Activated CD4-positive, alpha-beta T cell treated with anti-CD3 and anti-CD28 coated beads for 24 hours (primary cell): ENCODE data around the gene FN1.

Source experiments
- DNase-seq, 2 donors: peaks; one replicate each; pipeline ENCODE4 v3.0.0-alpha.2; 2020; ENCODE audit warnings: low read depth in 2 of 2

FN1 gene

GRCh38 chr2:215382480-215382879 lies 53.4 kb downstream of the FN1 start:
- no peak for DNase-seq

DNA sequence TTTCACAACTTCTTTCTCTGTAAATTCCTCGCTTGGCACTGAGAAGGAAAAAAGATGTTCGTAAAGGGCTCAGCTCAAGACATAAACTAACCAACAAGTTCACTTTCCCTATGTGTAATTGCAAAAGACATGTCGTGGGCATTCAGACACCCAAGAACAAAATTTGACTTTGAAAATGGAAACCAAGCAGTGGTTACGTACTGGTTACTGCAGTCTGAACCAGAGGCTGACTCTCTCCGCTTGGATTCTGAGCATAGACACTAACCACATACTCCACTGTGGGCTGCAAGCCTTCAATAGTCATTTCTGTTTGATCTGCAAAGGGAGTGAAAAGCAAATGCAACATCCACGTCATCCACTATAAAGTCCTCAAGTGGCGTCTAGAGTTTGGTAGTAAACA lies 53.9 kb downstream of the FN1 start:
- no peak for DNase-seq

- no peak for DNase-seq
Measured at GRCh38 chr2:215380699-215381098, 55.2 kb downstream of the FN1 start.

- no peak for DNase-seq
Measured at GRCh38 chr2:215379948-215380347, 55.9 kb downstream of the FN1 start.

GRCh38 chr2:215379039-215379438 lies 56.8 kb downstream of the FN1 start:
- DNase-seq: no peak

GRCh38 chr2:215378045-215378444 lies 57.8 kb downstream of the FN1 start:
- DNase-seq: no peak

DNA sequence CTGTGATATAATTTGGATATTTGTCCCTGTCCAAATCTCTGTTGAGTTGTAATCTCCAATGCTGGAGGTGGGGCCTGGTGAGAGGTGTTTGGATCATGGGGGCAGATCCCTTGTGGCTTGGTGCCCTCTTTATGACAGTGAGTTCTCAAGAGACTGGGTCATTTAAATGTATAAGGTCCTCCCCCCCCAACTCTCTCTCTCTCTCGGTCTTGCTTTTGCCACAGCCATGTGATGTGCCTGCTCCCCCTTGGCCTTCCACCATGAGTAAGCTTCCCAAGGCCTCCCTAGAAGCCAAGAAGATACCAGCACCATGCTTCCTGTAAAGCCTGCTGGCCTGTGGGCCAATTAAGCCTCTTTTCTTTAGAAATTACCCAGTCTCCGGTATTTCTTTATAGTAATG lies 58.6 kb downstream of the FN1 start:
- no peak for DNase-seq

DNA sequence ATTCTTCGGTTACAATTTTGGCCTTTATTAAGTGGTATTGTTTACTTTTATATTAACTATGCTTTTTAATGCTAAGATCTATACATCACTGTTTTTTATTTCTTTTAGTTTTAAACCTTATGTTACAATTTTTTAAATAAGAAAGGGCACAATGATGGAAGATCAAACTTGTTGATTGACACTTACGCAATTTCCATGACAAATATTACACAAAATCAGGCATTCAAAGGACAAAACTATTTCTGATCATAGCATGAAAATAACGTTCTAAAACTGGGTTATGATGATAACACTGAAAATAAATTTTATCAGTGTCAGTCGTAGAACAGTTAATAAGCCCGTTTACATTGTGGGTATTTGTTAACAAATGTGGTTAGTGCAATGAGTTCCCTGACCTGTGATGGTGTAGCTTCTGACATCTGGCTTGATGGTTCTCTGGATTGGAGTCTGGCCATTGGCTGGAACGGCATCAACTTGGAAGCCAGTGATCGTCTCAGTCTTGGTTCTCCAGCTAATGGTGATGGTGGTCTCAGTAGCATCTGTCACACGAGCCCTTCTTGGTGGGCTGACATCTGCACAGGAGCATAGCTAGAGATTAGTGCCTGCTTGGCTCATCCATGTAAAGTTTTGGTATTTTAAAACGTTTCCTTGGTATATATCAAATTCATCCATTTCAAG lies 59.6 kb downstream of the FN1 start:
- DNase-seq: no peak

DNA sequence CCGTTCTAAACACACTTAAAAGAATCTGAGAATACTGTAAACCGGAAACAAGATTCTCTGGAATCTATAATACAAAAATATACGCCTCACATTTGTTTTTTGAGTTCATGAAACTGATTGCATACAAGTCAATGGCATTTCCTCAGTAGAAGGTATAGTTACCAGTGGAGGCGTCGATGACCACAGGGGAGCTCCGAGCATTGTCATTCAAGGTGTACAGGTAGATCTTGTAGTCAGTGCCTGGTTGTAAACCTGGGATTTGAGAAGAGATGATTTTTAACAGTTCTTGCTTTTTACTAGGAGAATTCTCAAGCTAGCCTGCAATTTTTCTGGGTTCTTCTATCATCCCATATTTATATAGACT lies 60.4 kb downstream of the FN1 start:
- no peak for DNase-seq

DNA sequence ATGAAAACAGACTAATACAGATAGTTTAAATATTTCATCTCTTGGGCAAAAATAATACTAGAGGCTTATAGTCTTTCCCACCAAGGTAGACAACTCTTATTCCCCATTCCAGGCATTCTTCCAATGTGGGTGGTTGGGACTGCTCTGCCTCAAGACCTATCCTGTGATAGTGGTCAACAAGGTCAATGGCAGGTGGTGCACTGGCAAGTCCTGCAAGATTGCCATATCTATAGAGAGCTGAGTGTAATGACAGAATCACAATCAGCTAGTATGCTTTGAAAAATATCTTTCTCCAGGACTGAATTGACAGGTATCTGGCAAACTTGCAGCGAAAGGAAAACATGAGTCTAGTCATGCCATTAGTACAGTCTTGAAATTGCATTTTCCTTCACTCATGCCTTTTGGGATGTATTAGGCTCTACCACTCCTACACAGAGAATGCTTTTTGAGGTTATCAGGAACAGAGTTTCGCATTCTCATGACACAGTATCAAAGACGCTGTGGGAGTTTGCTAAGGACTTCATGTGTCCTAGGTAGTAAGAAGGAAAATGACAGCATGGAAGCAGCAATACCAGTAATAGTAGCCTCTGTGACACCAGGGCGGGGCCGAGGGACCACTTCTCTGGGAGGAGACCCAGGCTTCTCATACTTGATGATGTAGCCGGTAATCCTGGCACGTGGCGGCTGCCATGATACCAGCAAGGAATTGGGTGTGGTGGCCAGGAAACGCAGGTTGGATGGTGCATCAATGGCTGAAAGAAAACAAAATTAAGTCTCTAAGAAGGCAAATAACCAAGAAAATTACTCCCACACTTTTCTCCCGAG lies 61.0 kb downstream of the FN1 start:
- no peak for DNase-seq

GRCh38 chr2:215374002-215374401 lies 61.9 kb downstream of the FN1 start:
- DNase-seq: no peak

- no peak for DNase-seq
Measured at GRCh38 chr2:215372968-215373649, 62.8 kb downstream of the FN1 start.

GRCh38 chr2:215371915-215372897 lies 63.7 kb downstream of the FN1 start:
- DNase-seq: no peak

GRCh38 chr2:215370112-215370965 lies 65.5 kb downstream of the FN1 start:
- DNase-seq: no peak

- no peak for DNase-seq
Measured at GRCh38 chr2:215369181-215369760, 66.6 kb downstream of the FN1 start.

DNA sequence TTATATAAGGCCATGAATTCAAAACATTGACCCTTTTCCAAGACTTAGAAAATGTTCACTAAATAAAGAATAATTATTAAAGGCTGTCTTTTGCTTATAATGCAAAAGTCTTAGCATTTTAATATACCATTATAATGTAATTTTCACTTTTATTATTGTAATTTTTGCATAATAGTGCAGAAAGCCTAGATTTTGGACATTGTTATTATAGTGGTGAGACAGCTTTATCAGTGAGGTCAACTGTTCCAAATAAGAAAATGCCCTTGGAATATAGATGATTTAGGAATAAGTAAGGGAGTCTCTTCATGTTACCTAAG lies 67.4 kb downstream of the FN1 start:
- DNase-seq: no peak

DNA sequence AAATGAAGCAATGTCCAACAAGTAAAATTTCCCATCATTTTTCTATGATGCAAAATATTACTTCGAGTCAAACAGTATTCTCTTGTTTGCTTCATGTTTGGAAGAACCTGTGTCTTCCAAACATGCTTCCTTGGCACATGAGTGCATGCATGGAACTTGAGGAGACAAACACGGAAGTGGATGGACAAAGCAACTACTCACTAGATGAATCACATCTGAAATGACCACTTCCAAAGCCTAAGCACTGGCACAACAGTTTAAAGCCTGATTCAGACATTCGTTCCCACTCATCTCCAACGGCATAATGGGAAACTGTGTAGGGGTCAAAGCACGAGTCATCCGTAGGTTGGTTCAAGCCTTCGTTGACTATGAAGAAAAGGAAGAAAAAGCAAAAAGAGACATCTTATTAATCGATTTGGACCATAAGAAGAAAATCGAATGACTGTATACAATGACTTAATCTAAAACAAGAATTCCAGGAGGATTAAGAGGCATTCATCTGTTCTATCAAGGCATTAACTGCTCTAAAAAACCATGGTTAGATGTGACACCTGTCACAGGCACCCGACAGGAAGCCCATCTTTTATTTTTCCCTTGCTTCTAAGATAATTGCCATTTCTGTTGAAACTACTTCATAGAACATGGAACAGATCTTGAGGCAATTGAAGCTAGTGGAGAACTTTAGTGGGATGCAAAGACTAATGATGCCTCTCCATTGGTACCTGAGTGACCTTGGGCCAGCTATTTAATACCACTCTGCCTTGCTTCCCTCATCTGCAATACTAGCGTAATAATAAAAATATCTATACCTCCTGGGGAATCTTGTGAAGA lies 68.0 kb downstream of the FN1 start:
- no peak for DNase-seq

GRCh38 chr2:215366440-215367032 lies 69.3 kb downstream of the FN1 start:
- DNase-seq: no peak

DNA sequence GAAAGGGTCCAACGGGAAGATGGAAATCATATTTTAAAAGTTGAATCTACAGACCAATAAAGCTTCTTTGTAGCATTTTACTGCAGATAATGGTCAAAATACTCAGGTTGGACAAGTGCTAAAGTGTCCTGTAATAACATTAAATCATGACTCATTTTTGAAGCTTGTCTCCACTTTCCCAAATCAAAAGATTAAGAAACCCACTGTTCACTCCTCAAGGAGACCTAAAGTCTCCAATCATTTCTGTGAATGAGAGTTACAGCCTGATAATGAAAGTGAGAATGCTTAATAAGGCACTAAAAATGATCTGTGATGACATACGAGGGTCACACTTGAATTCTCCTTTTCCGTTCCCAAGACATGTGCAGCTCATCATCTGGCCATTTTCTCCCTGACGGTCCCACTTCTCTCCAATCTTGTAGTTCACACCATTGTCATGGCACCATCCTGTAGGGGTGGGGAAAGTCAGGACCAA lies 70.6 kb downstream of the FN1 start:
- no peak for DNase-seq
